Heart left ventricle (tissue), 16 donors: ENCODE measurements around the gene LRIG1. TPM values are rescaled to one million over a fixed set of nuclear protein-coding genes. Genes with fewer than 3 reads are reported as not detected.
A peak's percentile ranks its signal among the peaks of the same experiment; 100 is the strongest.

Experiments used
- ATAC-seq, 4 donors: fragments of 200-7000 bp; cut with Tn5 transposase; one replicate each; pipeline ENCODE4 v1.9.1; 2020 to 2022; ENCODE audit warnings: moderate library complexity in 4 of 4, mild to moderate bottlenecking in 3 of 4, moderate number of reproducible peaks in 1 of 4
- DNase-seq, 5 donors: peaks; one replicate each; pipeline ENCODE4 v3.0.0-alpha.2; 2020
- H3K27ac ChIP-seq, 12 donors: fragments of 200-600 bp; sonication (generic) in 4 of 12; one replicate each; pipeline versions ENCODE4 v1.5.0 to v1.8.0; 2016 to 2022; ENCODE audit warnings: mild to moderate bottlenecking in 2 of 12
- H3K27me3 ChIP-seq, 9 donors: fragments of 200-600 bp; sonication (generic) in 2 of 9; one replicate each; pipeline versions ENCODE4 v1.5.1 to v1.8.0; 2016 to 2022; ENCODE audit warnings: mild to moderate bottlenecking in 3 of 9
- H3K36me3 ChIP-seq, 9 donors: fragments of 200-600 bp; sonication (generic) in 2 of 9; one replicate each; pipeline versions ENCODE4 v1.5.0 to v1.8.0; 2018 to 2022; ENCODE audit warnings: mild to moderate bottlenecking in 2 of 9
- H3K4me1 ChIP-seq, 12 donors: fragments of 200-600 bp; sonication (generic) in 4 of 12; one replicate each; pipeline versions ENCODE4 v1.5.0 to v1.8.0; 2016 to 2022; ENCODE audit warnings: mild to moderate bottlenecking in 3 of 12
- H3K4me3 ChIP-seq, 12 donors: fragments of 200-600 bp; sonication (generic) in 4 of 12; one replicate each; pipeline versions ENCODE4 v1.5.0 to v1.8.0; 2017 to 2022; ENCODE audit warnings: mild to moderate bottlenecking in 9 of 12, moderate library complexity in 4 of 12
- H3K9me3 ChIP-seq, 12 donors: fragments of 200-600 bp; sonication (generic) in 4 of 12; one replicate each; pipeline versions ENCODE4 v1.5.0 to v1.8.0; 2016 to 2022; ENCODE audit warnings: mild to moderate bottlenecking in 1 of 12
- POLR2A ChIP-seq, 2 donors: fragments of 450-650 bp; IDR thresholded peaks; one replicate each; pipeline ENCODE4 v1.6.1; 2017; ENCODE audit warnings: antibody characterized with exemption in 2 of 2, mild to moderate bottlenecking in 2 of 2, moderate library complexity in 2 of 2
- WGBS, 4 donors: extraction: QIAGEN DNeasy Blood & Tissue Kit in 2 of 4; methylation state at CpG; one replicate each; pipeline versions ENCODE4 v1.1.5 to v1.1.7; 2013 to 2018; 5-methylcytosine and 5-hydroxymethylcytosine counted together
- intact Hi-C, 10 donors: fragments of 100-400 bp; cut with DNase I; formaldehyde crosslinking; loops; one replicate each; pipeline versions ENCODE4 v1.11.1 to v1.14.2; 2022
- polyA plus RNA-seq, 2 donors: library from polyadenylated mRNA; stranded (reverse); fragments of 200-250 nt; gene quantifications; one replicate each; pipeline ENCODE4 v1.2.3, GENCODE V29; 2013
- total RNA-seq, 9 donors: library from RNA; depleted of rRNA in 2 of 9; stranded (reverse); fragments of >200 nt in 2 of 9; fragmentation: NEBNext Ultra II Directional in 3 of 9; extraction: Animal tissue kit (Norgen Biotek cat#: 25700) in 3 of 9; gene quantifications; one replicate each; pipeline versions ENCODE4 v1.1.0 to v1.2.4, GENCODE V29; 2016 to 2023
- TF ChIP-seq, protein P1 (sequence below), 12 donors: fragments of 200-600 bp; sonication (generic) in 4 of 12; IDR thresholded peaks; one replicate each; pipeline versions ENCODE4 v1.5.0 to v1.8.0; 2018 to 2022; ENCODE audit warnings: antibody characterized with exemption in 12 of 12, mild to moderate bottlenecking in 5 of 12
- donor health status: ischemic (EF 13 %, LVEDD 7.1; RV severe dilation, severe dysfunction).
- donor health status: healthy with polysubstance abuse.
- donor health status: DM: no; HTN: yes; CAD: no.
- donor health status: DM: no; HTN: no; CAD: no.
- donor health status: ischemic (EF 25% LVEDD 6.9; RV normal size, moderate dysfunction).
- donor health status: ischemic (EF 25% LVEDD 5.7; RV mildly dilated, moderate dysfunction).
- donor health status: healthy.
- donor health status: DM: yes; HTN: yes; CAD: no.
- donor health status: ischemic (EF 35%, LVEDD 5.7; RV mildly dilated, moderate dysfunction).
- donor health status: nonischemic (EF 11% LVEDD 7.7; RV severe dilation, severe dysfunction).
- donor health status: DM: yes; HTN: yes; CAD: no.
- donor health status: PGD.
- donor health status: ischemic (EF 29% LVEDD 5.4; RV normal size, mild dysfunction).
- donor health status: nonischemic (EF 23%, LVEDD 6.1; RV moderate dilation, normal function).

The LRIG1 gene
- total and polyA plus RNA-seq, 11 donors: 42.3 to 161 (median 88.8) TPM

DNA sequence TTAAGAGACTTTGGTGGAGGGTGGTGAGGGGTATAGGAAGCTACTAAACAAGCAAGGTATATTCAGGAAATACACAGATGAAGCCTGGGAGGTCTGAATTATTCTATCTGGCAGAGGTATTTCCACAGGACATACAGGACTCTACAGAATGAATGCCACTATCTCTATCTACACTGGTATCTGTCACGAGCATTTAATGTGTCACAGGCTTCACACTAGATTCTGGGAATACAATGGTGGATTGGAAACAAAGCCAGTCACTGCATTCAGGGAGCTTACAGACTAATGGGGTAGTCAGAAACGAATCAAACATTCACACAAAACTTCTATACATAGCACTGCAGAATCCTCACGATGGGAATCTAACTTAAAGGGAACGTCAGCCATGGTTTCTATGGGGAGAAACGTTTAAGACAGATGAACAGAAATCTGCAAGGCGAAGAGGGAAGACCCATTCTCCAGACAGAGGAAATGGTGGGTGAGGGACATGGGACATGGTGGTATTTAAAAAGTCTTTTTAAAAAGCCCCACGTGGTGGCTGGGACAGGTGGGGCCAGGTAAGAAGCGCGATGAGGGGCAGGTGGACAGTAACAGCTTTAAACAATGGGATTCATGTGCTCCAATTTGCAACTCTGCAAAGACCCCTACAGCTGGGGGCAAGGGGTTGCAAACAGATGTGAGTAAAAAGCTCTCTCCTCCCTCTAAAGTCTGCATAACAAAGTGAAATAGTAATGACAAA is 16.5 kb downstream of the LRIG1 start:
- DNase-seq (no peak), ATAC-seq (no peak)
- H3K9me3 ChIP-seq: no peaks in the 10 kb centered on the region
- H3K27me3 ChIP-seq: no peaks in the 10 kb centered on the region
- 63 to 71% (median 69%) methylated on average over 9 of the region's 9 CpGs for WGBS, 4 donors
- intact Hi-C loops: loop anchor here in 1 of 10 donors (10.0 kb wide), 1 partner anchor 209 kb away; no protein-coding TSS in a partner anchor
- H3K36me3 ChIP-seq: no peaks in the 10 kb centered on the region
- peak overlapping the region; percentile 70 to 98 (median 86) for H3K27ac ChIP-seq
- H3K4me1 ChIP-seq: peaks cover 24 to 97% (median 83%) of the 10 kb centered on the region in 12 donors
- H3K4me3 ChIP-seq: no peak overlapping the region
- TF ChIP-seq POLR2A (IDR thresholded peaks at IDR 0.05): no peak

DNA sequence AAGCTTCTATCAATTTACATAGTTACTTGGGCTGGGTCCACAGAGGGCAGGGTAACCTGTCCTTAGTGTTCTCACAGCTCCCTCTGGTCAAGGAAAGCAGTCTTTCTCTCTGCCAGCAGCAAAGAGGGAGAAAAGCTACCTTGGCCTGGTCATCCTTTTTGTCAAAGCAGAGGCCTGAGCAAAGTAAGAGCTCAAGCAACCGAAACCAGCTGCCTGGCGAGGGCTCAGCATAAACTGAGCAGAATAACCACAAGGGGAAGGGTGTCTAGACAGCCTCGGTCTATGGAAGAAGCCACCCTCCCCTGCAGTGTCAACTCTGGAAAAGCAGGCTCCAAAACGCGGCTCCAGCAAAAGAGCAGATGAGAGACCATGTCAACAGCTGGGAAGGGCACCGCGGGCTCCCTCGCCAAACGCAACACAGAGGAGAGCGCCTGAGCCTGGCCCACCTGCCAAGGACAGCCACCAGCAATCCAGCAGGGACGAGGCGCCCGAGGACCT is 17.4 kb downstream of the LRIG1 start:
- peak; percentile 54 to 78 (median 60) for ATAC-seq
- peak; percentile 53 to 74 (median 67) for DNase-seq
- TF ChIP-seq POLR2A (IDR thresholded peaks at IDR 0.05): no peak
- TF ChIP-seq, protein P1, sequence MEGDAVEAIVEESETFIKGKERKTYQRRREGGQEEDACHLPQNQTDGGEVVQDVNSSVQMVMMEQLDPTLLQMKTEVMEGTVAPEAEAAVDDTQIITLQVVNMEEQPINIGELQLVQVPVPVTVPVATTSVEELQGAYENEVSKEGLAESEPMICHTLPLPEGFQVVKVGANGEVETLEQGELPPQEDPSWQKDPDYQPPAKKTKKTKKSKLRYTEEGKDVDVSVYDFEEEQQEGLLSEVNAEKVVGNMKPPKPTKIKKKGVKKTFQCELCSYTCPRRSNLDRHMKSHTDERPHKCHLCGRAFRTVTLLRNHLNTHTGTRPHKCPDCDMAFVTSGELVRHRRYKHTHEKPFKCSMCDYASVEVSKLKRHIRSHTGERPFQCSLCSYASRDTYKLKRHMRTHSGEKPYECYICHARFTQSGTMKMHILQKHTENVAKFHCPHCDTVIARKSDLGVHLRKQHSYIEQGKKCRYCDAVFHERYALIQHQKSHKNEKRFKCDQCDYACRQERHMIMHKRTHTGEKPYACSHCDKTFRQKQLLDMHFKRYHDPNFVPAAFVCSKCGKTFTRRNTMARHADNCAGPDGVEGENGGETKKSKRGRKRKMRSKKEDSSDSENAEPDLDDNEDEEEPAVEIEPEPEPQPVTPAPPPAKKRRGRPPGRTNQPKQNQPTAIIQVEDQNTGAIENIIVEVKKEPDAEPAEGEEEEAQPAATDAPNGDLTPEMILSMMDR (IDR thresholded peaks at IDR 0.05): no peak
- intact Hi-C loops: loop anchor here in 1 of 10 donors (10.0 kb wide), 1 partner anchor 209 kb away; no protein-coding TSS in a partner anchor
- H3K4me1 ChIP-seq: peaks cover 24 to 99% (median 90%) of the 10 kb centered on the region in 12 donors
- H3K36me3 ChIP-seq: no peaks in the 10 kb centered on the region
- peak overlapping the region; percentile 70 to 98 (median 86) for H3K27ac ChIP-seq
- H3K9me3 ChIP-seq: no peaks in the 10 kb centered on the region
- H3K4me3 ChIP-seq: peak overlapping the region in 1 of 12 donors; percentile 11
- H3K27me3 ChIP-seq: no peaks in the 10 kb centered on the region
- WGBS, 4 donors: 46 to 68% (median 50%) methylated on average over 13 of the region's 13 CpGs

DNA sequence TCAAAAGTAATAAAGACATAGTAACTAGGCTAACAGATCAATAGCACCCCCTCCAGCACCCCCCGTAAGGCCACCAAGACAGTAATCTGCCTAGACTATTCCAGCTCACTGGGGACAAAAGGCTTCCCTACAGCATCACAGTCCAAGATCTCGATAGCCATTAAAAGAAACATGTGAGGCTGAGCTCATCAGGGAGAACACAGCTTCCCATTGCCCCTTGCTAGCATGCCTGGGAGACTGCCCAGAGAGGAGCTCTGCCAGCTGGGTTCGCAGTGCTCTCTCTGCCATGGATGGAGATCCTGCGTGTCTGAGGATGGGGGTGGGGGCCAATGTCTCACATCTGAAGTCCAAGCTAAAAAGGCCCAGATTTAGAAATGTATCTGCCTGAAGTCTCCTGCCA is 17.8 kb downstream of the LRIG1 start:
- peak; percentile 85 to 91 (median 89) for ATAC-seq
- no peaks in the 10 kb centered on the region for H3K36me3 ChIP-seq
- intact Hi-C loops: loop anchor here in 1 of 10 donors (10.0 kb wide), 1 partner anchor 208 kb away; no protein-coding TSS in a partner anchor
- no peak for TF ChIP-seq POLR2A (IDR thresholded peaks at IDR 0.05)
- TF ChIP-seq, protein P1 (IDR thresholded peaks at IDR 0.05): no peak
- H3K9me3 ChIP-seq: no peaks in the 10 kb centered on the region
- H3K27ac ChIP-seq: peak overlapping the region; percentile 70 to 98 (median 86)
- no peaks in the 10 kb centered on the region for H3K27me3 ChIP-seq
- WGBS, 4 donors: 12 to 27% (median 23%) methylated on average over 3 to 4 of the region's 4 CpGs
- H3K4me3 ChIP-seq: peak overlapping the region in 1 of 12 donors; percentile 11
- H3K4me1 ChIP-seq: peaks cover 24 to 100% (median 94%) of the 10 kb centered on the region in 12 donors
- DNase-seq: peak; percentile 82 to 88 (median 85)

- ATAC-seq: no peak
- H3K4me3 ChIP-seq: peak overlapping the region in 1 of 12 donors; percentile 1
- H3K9me3 ChIP-seq: no peaks in the 10 kb centered on the region
- peak overlapping the region; percentile 50 to 98 (median 86) for H3K27ac ChIP-seq
- H3K27me3 ChIP-seq: no peaks in the 10 kb centered on the region
- no peak for TF ChIP-seq POLR2A (IDR thresholded peaks at IDR 0.05)
- TF ChIP-seq, protein P1 (IDR thresholded peaks at IDR 0.05): no peak
- 30 to 53% (median 43%) methylated on average over 6 of the region's 6 CpGs for WGBS, 4 donors
- H3K36me3 ChIP-seq: no peaks in the 10 kb centered on the region
- intact Hi-C loops: loop anchor here in 1 of 10 donors (10.0 kb wide), 1 partner anchor 207 kb away; no protein-coding TSS in a partner anchor
- H3K4me1 ChIP-seq: peaks cover 24 to 100% (median 92%) of the 10 kb centered on the region in 12 donors
- peak in 1 of 5 donors; percentile 40 for DNase-seq
These were observed 18.8 kb downstream of the LRIG1 start for GRCh38 chr3:66482018-66482404.
